ENCODE results near the gene ASTN1.

Gene ASTN1

GRCh38 chr1:176919386-176920378 lies 244.8 kb downstream of the ASTN1 start:
- no peak for DNase-seq

- no peak for DNase-seq
Measured at GRCh38 chr1:176905648-176906047, 258.9 kb downstream of the ASTN1 start.

- no peak for DNase-seq
Measured at GRCh38 chr1:176904057-176904751, 260.3 kb downstream of the ASTN1 start.

DNA sequence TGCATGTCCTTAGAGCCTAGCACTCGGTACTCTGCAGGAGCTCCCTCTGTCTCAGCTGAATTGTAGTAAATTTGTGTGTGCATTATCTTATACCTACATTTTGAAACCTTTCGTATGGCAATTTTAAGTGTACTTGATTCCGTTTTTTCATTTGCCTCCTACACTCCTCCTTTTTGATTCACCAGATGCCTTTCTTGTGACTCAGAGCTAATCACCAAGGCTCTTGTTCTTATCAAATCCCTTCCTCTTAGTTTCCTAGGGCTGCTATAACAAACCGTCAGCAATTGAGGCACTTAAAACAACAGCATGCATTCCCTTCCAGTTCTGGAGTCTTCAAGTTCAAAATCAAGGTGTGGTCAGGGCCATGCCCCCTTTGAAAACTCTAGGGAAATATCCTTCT lies 261.0 kb downstream of the ASTN1 start:
- DNase-seq, result no peak

DNA sequence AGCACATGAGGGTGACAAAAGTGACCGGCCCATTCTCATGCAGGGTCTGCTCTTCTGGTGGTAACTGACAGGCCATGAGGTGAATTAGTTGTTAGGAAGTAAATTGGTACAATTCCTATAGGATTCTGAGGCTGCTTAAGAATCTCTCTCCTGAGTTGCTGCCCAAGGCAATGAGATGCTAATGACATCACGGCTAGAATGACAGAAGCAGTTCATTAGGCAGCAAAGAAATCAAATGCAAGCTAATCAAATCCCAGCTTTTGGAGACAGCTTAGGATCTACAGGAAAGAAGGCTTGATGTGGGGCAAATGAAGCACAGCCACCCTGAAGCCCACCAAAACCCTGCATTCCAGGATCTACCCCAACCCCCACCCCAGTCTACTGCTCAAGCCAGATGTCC lies 265.2 kb downstream of the ASTN1 start:
- DNase-seq, result no peak

GRCh38 chr1:176897350-176898236 lies 266.9 kb downstream of the ASTN1 start:
- DNase-seq, result peak; percentile 6

- DNase-seq, result no peak
Measured at GRCh38 chr1:176896216-176896615, 268.3 kb downstream of the ASTN1 start.

- no peak for DNase-seq
Measured at GRCh38 chr1:176894450-176894849, 270.1 kb downstream of the ASTN1 start.

DNA sequence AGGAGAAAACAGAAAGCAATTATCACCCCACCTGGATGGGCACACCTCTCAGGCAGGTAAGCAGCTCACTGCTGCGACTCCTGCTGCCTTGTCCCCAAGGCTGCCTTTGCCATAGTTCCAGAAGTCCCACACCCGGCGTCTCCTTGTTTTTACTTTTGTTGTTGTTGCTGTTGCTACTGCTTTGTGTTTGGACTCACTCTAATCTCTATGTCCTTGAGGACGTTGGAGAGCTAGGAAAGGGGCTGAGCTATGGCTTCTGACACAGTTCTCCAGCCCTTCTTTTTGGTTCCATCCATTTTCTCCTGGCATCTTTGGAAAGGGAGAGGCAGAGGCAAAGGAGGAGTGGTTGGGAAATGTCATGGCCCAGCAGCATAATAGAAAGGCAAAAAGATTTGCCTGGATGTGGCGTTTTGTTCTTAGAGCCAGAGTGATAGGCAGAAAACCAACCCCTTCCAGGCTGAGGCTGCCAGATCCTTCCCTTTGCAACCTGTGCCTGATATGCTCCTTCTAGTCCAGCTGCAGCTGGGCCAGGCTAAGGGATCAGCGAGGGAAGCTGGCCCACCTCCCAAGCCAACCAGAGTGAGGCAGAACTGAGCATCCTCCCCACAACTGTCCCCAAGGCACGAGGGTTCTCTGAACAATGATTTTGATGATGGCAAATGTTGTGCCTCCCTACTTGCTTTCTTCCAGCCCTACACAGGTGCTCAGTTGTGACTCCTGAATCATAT lies 270.7 kb downstream of the ASTN1 start:
- no peak for DNase-seq

GRCh38 chr1:176888471-176889032 lies 276.0 kb downstream of the ASTN1 start:
- DNase-seq, result no peak

- DNase-seq, result no peak
Measured at GRCh38 chr1:176885751-176886150, 278.8 kb downstream of the ASTN1 start.

- DNase-seq, result no peak
Measured at GRCh38 chr1:176885341-176885740, 279.2 kb downstream of the ASTN1 start.

GRCh38 chr1:176884911-176885310 lies 279.6 kb downstream of the ASTN1 start:
- no peak for DNase-seq

DNA sequence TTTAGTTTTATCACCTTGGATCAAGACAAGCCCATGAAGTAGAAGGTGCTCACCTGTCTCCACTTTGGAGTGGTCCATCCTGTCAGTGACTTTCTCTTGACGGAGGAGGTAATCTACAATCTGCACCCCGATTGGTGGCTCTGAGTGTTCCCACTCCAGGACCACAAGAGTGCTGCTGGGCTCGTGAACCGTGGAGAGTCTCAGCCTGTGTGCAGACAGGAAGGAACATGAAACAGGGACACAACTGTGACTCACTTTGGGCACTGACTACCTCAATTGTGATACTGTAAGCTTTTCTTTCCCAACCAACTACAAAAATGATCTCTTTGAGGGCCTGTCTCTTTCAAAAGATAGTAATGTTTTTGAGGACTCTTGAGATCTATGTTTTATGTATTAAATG lies 280.2 kb downstream of the ASTN1 start:
- no peak for DNase-seq

GRCh38 chr1:176880955-176881595 lies 283.4 kb downstream of the ASTN1 start:
- peak; percentile 15 for DNase-seq

GRCh38 chr1:176879784-176880620 lies 284.5 kb downstream of the ASTN1 start:
- no peak for DNase-seq

- no peak for DNase-seq
Measured at GRCh38 chr1:176878750-176879536, 285.6 kb downstream of the ASTN1 start.

- no peak for DNase-seq
Measured at GRCh38 chr1:176877557-176877956, 287.0 kb downstream of the ASTN1 start.

DNA sequence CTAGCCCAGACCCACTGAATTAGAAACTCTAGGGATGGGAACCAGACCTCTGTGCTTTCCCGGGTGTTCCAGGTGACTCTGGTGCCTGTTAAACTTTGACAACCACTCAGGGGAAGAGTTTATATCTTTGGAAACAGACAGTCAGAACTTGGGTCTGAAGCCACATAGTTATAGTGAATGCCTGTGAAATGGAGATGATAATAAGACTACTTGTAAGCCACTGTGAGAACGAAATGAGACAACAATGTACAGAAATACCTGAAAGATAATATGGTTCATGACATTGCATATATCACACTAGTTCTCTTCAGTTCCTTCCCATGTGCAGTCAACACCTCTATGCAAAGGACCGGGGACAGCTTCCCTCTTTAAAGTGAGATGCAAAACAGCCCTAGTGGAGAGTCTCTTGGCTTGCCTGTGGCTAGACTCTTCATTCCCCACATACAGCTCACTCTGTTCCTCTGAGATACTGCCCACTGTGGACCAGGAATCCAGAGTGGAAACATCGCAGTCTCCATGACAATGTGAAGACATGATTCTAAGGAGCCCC lies 287.5 kb downstream of the ASTN1 start:
- DNase-seq, result no peak
